GM18507 (cell line): ENCODE results near the gene FOXB1.

Experiments used
- DNase-seq: peaks from one replicate; pipeline ENCODE4 v3.0.0; 2011; ENCODE audit warnings: low read depth; ENCODE audit not compliant: insufficient read length; ENCODE audit errors: extremely low spot score
- FAIRE-seq: peaks from 2 replicates; lab custom pipeline; 2011; peaks lifted over from hg19 to GRCh38; lab: Jason Lieb, UNC

Gene FOXB1

GRCh38 chr15:60010858-60011257 lies 6.7 kb downstream of the FOXB1 start:
- DNase-seq (no peak), FAIRE-seq (no peak)

- FAIRE-seq: no peak
- DNase-seq: no peak
Observed at GRCh38 chr15:60012695-60013094, 8.6 kb downstream of the FOXB1 start.

GRCh38 chr15:60017538-60018520 lies 13.7 kb downstream of the FOXB1 start:
- FAIRE-seq (no peak), DNase-seq (no peak)

GRCh38 chr15:60020736-60021135 lies 16.6 kb downstream of the FOXB1 start:
- no peak for DNase-seq

GRCh38 chr15:60021589-60022378 lies 17.7 kb downstream of the FOXB1 start:
- no peak for FAIRE-seq

More at GRCh38 chr15:60020736-60021135, 16.6 kb downstream of the FOXB1 start:
- no peak for FAIRE-seq

GRCh38 chr15:60022379-60022741 lies 18.2 kb downstream of the FOXB1 start:
- FAIRE-seq: no peak
- DNase-seq: no peak

More at GRCh38 chr15:60021589-60022378, 17.7 kb downstream of the FOXB1 start:
- DNase-seq: no peak

- FAIRE-seq (no peak), DNase-seq (no peak)
Observed at GRCh38 chr15:60026555-60026954, 22.4 kb downstream of the FOXB1 start.

- DNase-seq (no peak), FAIRE-seq (no peak)
Observed at GRCh38 chr15:60035344-60035743, 31.2 kb downstream of the FOXB1 start.

GRCh38 chr15:60039316-60039715 lies 35.2 kb downstream of the FOXB1 start:
- no peak for FAIRE-seq
- no peak for DNase-seq

- DNase-seq (no peak), FAIRE-seq (no peak)
Observed at GRCh38 chr15:60043744-60044435, 39.8 kb downstream of the FOXB1 start.

GRCh38 chr15:60044636-60045270 lies 40.6 kb downstream of the FOXB1 start:
- FAIRE-seq (no peak), DNase-seq (no peak)

GRCh38 chr15:60047701-60048100 lies 43.6 kb downstream of the FOXB1 start:
- DNase-seq (no peak), FAIRE-seq (no peak)

GRCh38 chr15:60049948-60050347 lies 45.8 kb downstream of the FOXB1 start:
- FAIRE-seq (no peak), DNase-seq (no peak)

- no peak for DNase-seq
- FAIRE-seq: no peak
Observed at GRCh38 chr15:60052796-60053195, 48.7 kb downstream of the FOXB1 start.

- FAIRE-seq (no peak), DNase-seq (no peak)
Observed at GRCh38 chr15:60054472-60054871, 50.4 kb downstream of the FOXB1 start.
